GM11168 (cell line): ENCODE results near the gene HELZ2.

Experiments
- in situ Hi-C: fragments of 300-500 bp; cut with MboI; formaldehyde crosslinking; loops from one replicate; pipeline ENCODE4 v1.12.0; 2022; ENCODE audit warnings: low sequenced_read_pairs; ENCODE audit not compliant: unreplicated experiment

The HELZ2 gene

GRCh38 chr20:63597651-63598478 is 23.8 kb upstream of the HELZ2 start:
- in situ Hi-C loops: no loop called here

- in situ Hi-C loops: no loop called here
Measured at GRCh38 chr20:63596423-63596822, 22.4 kb upstream of the HELZ2 start.

GRCh38 chr20:63595416-63596127 is 21.5 kb upstream of the HELZ2 start:
- in situ Hi-C loops: no loop called here

GRCh38 chr20:63594043-63594561 is 20.1 kb upstream of the HELZ2 start:
- in situ Hi-C loops: no loop called here

- in situ Hi-C loops: no loop called here
Measured at GRCh38 chr20:63592661-63593060, 18.6 kb upstream of the HELZ2 start.

- in situ Hi-C loops: no loop called here
Measured at GRCh38 chr20:63591786-63592355, 17.8 kb upstream of the HELZ2 start.

GRCh38 chr20:63591147-63591533 is 17.1 kb upstream of the HELZ2 start:
- in situ Hi-C loops: no loop called here

- in situ Hi-C loops: no loop called here
Measured at GRCh38 chr20:63590218-63591146, 16.4 kb upstream of the HELZ2 start.

- in situ Hi-C loops: no loop called here
Measured at GRCh38 chr20:63589261-63590217, 15.5 kb upstream of the HELZ2 start.

- in situ Hi-C loops: no loop called here
Measured at GRCh38 chr20:63588641-63589041, 14.6 kb upstream of the HELZ2 start.

- in situ Hi-C loops: no loop called here
Measured at GRCh38 chr20:63587776-63588591, 13.9 kb upstream of the HELZ2 start.

- in situ Hi-C loops: no loop called here
Measured at GRCh38 chr20:63587256-63587655, 13.2 kb upstream of the HELZ2 start.

GRCh38 chr20:63586797-63587196 is 12.8 kb upstream of the HELZ2 start:
- in situ Hi-C loops: no loop called here

- in situ Hi-C loops: no loop called here
Measured at GRCh38 chr20:63585616-63586565, 11.9 kb upstream of the HELZ2 start.

- in situ Hi-C loops: no loop called here
Measured at GRCh38 chr20:63582382-63583063, 8.5 kb upstream of the HELZ2 start.

GRCh38 chr20:63580796-63581461 is 6.9 kb upstream of the HELZ2 start:
- in situ Hi-C loops: no loop called here
